NCI-H1417 treated with DMSO at 0.1 percent for 48 hours (cell line): ENCODE results near the gene SMYD3.
A peak's percentile ranks its signal among the peaks of the same experiment; 100 is the strongest.

Experiments used
- DNase-seq: peaks from one replicate; lab custom pipeline; 2025; lab: John Stamatoyannopoulos, UW

SMYD3 gene

GRCh38 chr1:246176126-246177024 lies 330.7 kb downstream of the SMYD3 start:
- no peak for DNase-seq

DNA sequence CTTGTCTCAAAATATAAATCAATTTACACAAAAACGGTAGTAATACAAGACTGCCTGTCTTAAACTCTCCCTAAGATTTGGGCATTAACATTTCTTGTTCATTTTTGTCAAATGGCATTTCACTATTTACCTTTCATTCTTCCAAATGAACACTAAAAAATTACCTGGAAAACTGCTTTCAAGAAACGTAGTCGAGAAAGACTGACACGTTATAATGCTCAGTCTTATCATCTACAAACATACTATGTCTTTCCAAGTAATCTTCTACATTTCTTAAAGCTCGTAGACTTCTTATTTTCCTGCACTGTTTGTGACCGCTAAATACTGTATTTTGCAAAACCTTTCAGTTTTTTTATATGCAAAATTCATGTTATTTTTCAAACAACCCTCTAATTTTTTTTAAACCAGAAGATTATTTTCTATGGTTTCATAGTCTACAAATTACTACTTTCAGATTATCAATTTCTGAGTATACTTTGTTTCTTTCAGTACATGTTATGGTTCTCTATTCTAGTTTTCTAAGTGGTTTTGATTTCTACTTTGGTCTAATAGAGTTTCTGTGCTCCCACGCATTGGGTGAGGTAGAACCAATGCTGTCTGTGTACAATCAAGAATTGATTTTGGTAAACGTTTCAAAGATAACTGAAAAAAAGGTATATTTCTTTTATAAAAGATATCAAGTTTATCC lies 336.4 kb downstream of the SMYD3 start:
- DNase-seq = no peak

DNA sequence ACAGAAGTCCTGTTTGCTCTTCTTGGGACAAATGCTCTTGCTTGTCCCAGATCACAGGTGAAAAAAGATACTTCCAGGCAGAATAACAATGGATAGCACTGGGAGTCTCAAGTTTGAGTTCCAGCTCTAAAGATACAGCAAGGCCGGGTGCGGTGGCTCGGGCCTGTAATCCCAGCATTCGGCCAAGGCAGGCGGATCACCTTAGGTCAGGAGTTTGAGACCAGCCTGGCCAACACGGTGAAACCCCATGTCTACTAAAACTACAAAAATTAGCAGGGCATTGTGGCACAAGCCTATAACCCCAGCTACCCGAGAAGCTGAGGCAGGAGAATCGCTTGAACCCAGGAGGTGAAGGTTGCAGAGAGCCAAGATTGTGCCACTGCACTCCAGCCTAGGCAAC lies 337.6 kb downstream of the SMYD3 start:
- no peak for DNase-seq

DNA sequence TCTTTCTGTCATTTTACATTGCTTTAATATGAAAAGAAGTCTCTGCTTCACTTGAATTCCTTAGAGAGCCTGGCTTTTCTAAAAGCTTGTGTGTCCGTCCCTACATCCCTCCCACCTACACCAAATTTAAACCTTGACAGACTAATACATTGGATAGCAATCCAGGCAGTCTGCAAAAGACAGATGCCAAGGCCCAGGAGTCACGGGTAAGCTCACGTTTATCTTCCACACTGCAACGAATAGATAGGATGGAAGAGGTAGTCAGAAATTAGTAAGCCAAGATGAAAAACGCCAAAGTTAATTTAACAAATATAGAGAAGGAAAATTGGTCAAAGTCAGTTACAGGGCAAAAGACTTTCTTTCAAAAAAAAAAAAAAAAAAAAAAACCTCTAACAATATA lies 338.1 kb downstream of the SMYD3 start:
- DNase-seq = no peak

DNA sequence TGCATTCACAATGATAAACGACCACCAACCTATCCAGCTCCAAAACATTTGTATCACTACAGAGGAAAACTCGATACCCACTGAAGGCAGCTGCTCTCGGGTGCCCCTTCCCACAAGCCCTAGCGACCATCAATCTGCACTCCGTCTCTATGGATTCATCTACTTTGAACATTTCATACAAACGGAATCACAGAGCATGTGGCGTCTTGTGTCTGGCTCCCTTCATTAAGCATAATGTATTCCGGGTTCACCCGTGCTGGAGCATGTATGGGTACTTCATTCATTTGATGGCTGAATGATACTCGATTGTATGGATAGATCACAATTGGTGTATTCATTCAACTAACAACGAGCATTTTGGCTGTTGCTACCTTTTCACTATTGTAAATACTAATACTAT lies 340.2 kb downstream of the SMYD3 start:
- no peak for DNase-seq

DNA sequence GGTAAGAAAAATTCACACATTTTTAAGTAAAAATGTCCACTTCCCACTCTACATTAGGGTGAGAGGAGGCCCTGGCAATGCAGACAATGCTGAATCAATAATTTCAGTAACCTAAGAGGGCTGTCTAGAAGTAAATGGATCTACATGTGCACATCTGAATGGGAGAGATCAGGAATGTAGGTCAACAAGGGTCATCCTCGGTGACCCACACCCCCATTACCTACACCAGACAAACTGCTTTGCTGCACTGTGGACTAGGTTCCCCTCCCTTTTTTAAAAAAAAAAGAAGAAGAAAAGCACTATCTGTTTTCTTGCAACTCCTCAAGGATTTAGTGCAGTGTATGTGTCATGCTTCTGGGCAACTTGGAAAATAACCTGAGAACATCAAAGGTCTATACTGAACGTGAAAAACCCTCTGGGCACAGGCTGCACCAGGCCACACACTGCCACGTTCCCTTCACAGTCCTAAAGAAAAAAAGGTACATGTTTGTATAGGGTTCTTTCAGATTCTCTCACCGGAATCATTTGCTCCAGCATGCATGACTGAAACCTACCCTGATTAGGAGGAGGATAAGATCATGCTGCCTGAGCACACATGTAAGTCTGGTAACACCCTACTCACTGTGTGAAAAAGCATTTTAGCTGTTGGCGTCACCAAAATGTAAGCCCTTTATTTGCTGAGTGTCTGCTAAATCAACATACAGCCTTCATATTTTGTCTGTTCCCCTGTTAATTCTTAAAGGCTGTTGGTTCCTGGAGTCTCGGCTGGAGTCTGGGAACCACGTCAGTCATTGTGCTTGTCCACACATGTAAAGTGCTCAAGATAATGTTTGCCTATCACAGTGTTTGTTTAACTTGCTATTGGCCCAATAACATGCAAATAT lies 341.0 kb downstream of the SMYD3 start:
- DNase-seq = peak; percentile 21

DNA sequence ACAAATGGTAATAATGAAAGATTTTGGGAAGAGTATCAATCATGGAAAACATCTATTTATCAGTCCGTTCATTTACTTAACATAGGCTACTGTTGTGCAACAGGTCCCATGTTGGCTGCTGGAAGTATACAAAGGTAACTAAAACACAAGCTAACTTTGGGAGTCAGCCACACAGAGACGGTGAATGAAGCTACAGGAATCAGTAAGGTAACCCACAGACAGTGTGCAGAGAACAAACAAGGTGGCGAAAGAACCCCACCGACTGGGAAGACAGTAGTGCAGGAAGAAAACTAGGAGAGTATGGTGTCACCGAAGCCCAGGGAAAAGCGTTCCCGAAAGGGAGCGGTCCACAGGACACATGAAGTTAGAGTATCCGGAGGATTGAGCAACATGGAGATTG lies 342.3 kb downstream of the SMYD3 start:
- DNase-seq = no peak

DNA sequence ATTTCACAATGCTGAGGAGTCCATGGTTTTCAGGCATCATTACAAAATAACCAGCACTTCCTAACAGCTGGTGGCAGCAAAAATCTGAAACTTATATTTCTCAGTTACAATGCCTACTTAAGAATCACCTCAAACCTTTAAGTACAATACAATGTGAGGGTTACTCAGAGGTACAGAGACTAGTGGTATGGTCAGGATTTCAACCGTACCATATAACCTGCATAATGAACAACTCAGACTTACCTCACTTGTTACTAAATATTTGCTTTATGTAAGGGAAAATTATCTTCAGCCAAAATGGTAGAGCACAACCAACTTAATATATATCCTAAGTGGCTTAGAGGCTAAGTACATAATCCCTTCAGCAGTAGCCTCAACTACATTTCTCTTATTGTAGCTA lies 344.5 kb downstream of the SMYD3 start:
- DNase-seq = no peak

GRCh38 chr1:246161626-246162025 lies 345.5 kb downstream of the SMYD3 start:
- no peak for DNase-seq

DNA sequence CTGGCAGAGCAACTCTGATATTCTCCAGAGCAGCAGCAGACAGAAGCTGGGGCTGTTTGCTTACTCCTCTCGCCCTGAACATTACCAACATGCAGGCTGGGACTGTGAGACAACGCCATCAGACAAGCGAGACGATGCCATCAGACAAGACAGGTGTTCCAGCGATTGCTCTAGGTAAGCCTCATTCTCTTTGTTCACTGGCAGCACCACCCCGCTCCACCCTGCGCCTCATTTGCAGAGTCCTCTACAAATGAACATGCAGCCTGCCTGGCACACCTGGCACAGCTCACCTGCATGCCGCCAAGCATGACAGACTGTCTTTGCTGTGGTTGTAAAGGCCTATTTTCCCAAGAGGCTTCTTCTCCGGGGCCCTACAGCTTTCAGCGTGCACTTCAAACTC lies 346.2 kb downstream of the SMYD3 start:
- no peak for DNase-seq

- no peak for DNase-seq
These were observed 346.7 kb downstream of the SMYD3 start for GRCh38 chr1:246160374-246160773.

- DNase-seq = no peak
These were observed 347.5 kb downstream of the SMYD3 start for GRCh38 chr1:246159279-246160227.

DNA sequence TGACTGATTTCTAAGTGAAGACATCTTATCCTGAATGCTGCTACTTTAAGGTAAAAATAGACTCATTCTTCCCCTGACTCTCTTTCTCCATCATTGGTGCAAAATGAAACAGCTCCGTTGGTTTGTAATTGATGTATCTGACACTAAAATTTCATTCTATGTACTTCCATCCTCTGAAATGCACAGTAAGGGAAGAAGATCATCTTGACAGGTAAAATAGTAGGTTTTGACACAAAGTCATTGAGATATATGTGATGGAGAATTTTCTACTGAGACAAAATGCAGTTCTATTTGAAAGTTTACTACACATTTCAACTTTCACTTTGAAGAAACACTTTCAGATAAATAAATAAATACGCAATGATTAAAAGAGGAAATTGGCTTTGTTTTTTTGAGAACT lies 348.9 kb downstream of the SMYD3 start:
- DNase-seq = no peak

DNA sequence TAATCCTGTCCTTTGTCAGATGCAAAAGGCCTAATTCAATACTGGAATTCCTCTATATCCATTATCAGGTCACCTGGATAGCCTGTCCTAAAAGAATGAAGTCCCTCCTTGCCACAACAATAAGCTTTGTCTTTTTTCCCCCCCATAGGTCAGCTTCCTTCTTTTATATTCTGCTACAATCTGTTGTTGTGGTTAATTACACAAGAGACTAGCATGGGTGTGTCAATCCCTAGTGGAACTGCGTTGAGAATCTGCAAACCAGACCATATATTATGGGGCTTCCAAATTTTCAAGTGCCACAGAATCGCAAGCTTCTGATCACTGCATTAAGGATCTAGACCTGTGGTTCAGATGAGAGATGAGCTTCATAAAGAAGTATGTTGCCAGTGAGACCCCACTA lies 349.6 kb downstream of the SMYD3 start:
- DNase-seq = no peak

GRCh38 chr1:246156847-246157246 lies 350.2 kb downstream of the SMYD3 start:
- no peak for DNase-seq

DNA sequence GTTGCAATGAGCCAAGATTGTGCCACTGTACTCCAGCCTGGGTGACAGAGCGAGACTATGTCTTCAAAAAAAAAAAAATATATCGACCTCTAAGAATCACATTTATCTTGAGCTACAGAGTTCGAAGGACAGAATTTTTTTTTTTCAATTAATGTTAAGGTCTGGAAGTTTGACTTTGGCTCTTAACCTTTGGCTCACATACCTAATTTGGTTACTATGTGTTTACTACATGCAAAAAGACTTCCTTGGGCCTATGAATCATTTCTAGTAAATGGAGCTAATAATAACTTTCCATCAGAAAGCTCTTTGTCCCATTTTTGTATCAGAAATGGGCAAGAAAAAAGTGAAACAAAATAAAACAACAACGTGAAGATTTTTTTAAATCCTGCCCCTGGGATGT lies 351.2 kb downstream of the SMYD3 start:
- DNase-seq = no peak

GRCh38 chr1:246153796-246154212 lies 353.3 kb downstream of the SMYD3 start:
- DNase-seq = no peak

DNA sequence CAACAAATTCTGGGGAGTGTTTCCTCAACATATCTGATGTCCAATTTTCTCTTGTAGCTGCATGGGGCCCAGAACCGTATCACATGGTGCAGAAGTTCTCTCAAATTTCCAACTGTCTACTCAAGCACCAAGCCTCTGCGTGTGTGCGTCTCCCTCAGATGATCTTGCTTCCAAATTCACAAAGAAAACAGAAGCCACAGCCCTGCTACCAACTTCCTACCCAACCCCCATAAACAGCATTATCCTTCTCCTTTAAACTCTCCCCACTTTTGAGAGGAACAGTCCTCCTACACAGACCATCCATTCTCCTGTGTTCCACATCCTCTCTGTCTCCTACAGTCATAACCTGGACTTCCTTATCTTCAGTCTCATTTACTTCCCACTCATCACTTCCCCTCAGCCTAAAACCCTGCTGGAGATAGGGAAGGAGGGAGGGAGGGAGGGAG lies 354.1 kb downstream of the SMYD3 start:
- no peak for DNase-seq

DNA sequence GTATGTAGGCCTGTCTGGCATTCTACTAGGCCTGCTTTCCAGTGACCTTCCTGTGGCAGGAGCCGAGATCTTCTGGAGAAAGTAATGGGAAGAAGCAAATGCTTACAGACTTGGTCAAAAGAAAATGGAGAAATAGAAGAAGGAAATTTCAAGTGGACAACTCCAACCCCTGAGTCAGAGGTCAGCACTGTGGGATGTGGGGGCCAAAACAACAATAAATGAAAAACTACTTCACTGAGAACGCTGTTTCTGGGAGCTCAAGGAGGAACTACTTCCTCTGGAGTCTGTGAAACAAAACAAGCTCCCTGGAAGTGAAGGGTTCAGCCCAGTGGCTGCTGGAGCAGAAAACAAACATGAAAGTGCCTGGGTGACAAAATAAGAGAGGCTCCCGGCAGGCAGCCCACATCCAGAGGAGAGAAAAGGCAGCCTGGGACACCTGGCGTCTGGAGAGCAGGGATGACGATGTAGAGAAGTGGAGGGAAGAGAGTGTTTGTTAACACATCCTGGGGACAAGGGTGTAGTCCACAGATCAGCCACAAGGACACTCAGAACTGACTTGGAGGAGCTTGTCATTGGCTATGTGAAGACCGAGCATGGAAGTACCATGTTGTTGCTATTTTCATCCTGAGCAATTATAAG lies 355.2 kb downstream of the SMYD3 start:
- no peak for DNase-seq

GRCh38 chr1:246149543-246149942 lies 357.5 kb downstream of the SMYD3 start:
- no peak for DNase-seq
